HFF-Myc (cell line): ENCODE measurements around the gene HAND2.

ENCODE experiments used
- DNase-seq: peaks from one replicate; pipeline ENCODE4 v3.0.0-alpha.2; 2011; ENCODE audit warnings: low read depth; ENCODE audit errors: extremely low read depth
- H3K4me3 ChIP-seq: replicated peaks from 2 replicates; pipeline ENCODE4 v1.5.1; 2011; ENCODE audit warnings: low read depth, mild to moderate bottlenecking, control low read depth, low read length
- CTCF ChIP-seq: IDR thresholded peaks from 2 replicates; pipeline ENCODE4 v1.5.1; 2012; ENCODE audit warnings: mild to moderate bottlenecking, low read depth, low read length, control low read depth; ENCODE audit errors: missing control alignments

HAND2 gene

GRCh38 chr4:173486714-173487392 lies 43.2 kb downstream of the HAND2 start:
- no peak for DNase-seq

GRCh38 chr4:173485164-173485563 lies 44.9 kb downstream of the HAND2 start:
- no peak for DNase-seq
- no peak overlapping the region for H3K4me3 ChIP-seq
- no peak for TF ChIP-seq CTCF

More at GRCh38 chr4:173486714-173487392, 43.2 kb downstream of the HAND2 start:
- no peak for TF ChIP-seq CTCF
- no peak overlapping the region for H3K4me3 ChIP-seq

GRCh38 chr4:173482330-173482931 lies 47.6 kb downstream of the HAND2 start:
- TF ChIP-seq CTCF = no peak
- no peak for DNase-seq
- H3K4me3 ChIP-seq = no peak overlapping the region

- no peak overlapping the region for H3K4me3 ChIP-seq
- no peak for TF ChIP-seq CTCF
- no peak for DNase-seq
Observed at GRCh38 chr4:173478913-173479283, 51.1 kb downstream of the HAND2 start.

- no peak for TF ChIP-seq CTCF
- DNase-seq = no peak
- H3K4me3 ChIP-seq = no peak overlapping the region
Observed at GRCh38 chr4:173478201-173478912, 51.7 kb downstream of the HAND2 start.

- no peak for TF ChIP-seq CTCF
- H3K4me3 ChIP-seq = no peak overlapping the region
- no peak for DNase-seq
Observed at GRCh38 chr4:173477016-173477415, 53.0 kb downstream of the HAND2 start.
